H1 (cell line): ENCODE data around the gene KAT14. TPM values are rescaled to one million over a fixed set of nuclear protein-coding genes. Genes with fewer than 3 reads are reported as not detected.

Experiments
- BRCA1 ChIP-seq: IDR thresholded peaks from 2 replicates; pipeline ENCODE4 v1.6.1; 2012; ENCODE audit warnings: low read depth, low read length, improper control_type of control experiment
- CHD2 ChIP-seq: IDR thresholded peaks from 2 replicates; pipeline ENCODE4 v1.6.1; 2012; ENCODE audit warnings: low read length, improper control_type of control experiment
- CTBP2 ChIP-seq: IDR thresholded peaks from 2 replicates; pipeline ENCODE4 v1.7.0; 2011; ENCODE audit warnings: borderline replicate concordance, mild to moderate bottlenecking, moderate library complexity, mixed read lengths, low read length; ENCODE audit not compliant: insufficient read depth, insufficient read length
- FOSL1 ChIP-seq: IDR thresholded peaks from 2 replicates; pipeline ENCODE4 v1.6.1; 2011; ENCODE audit warnings: mild to moderate bottlenecking, low read depth, low read length, moderate library complexity; ENCODE audit not compliant: insufficient read depth
- NRF1 ChIP-seq: IDR thresholded peaks from 2 replicates; pipeline ENCODE4 v1.6.1; 2011; ENCODE audit warnings: mild to moderate bottlenecking, low read depth, low read length, improper control_type of control experiment
- POLR2AphosphoS5 ChIP-seq: IDR thresholded peaks from 2 replicates; pipeline ENCODE4 v1.6.1; 2011; ENCODE audit warnings: low read depth, low read length
- SAP30 ChIP-seq: fragments of 300-600 bp; sonication (generic); IDR thresholded peaks from 2 replicates; pipeline ENCODE4 v1.7.1; 2012; ENCODE audit warnings: low read length, moderate library complexity, mild to moderate bottlenecking, inconsistent platforms; ENCODE audit not compliant: insufficient read depth, insufficient replicate concordance
- YY1 ChIP-seq: IDR thresholded peaks from 2 replicates; pipeline ENCODE4 v1.6.1; 2011; ENCODE audit warnings: low read depth, mild to moderate bottlenecking, low read length
- polyA plus RNA-seq, 7 experiments: library from polyadenylated mRNA; depleted of rRNA in 3 of 7; stranded (reverse) in 5 of 7; unstranded in 2 of 7; fragments of >200 nt in 5 of 7; fragments of 200-250 nt in 2 of 7; gene quantifications; 1 replicate in 5 of 7; 2 replicates in 1 of 7; 4 replicates in 1 of 7; pipeline versions ENCODE4 v1.2.1 to v1.2.3, GENCODE V29; 2011 to 2013; ENCODE audit warnings: missing spikeins in 2 of 7, mixed read lengths in 2 of 7
- total RNA-seq: library from RNA; stranded (reverse); fragmentation: NEBNext Ultra II Directional; extraction: Animal tissue kit (Norgen Biotek cat#: 25700); gene quantifications from 2 replicates; pipeline ENCODE4 v1.2.1, GENCODE V29; 2021
- TF ChIP-seq, protein P1 (sequence below), 3 experiments: IDR thresholded peaks; 1 replicate in 2 of 3; 2 replicates in 1 of 3; pipeline versions ENCODE4 v1.5.1 to v1.6.1; 2011; ENCODE audit warnings: low read length in 3 of 3, mild to moderate bottlenecking in 3 of 3, inconsistent platforms in 2 of 3, low read depth in 1 of 3, moderate library complexity in 1 of 3; ENCODE audit not compliant: insufficient read depth in 1 of 3; ENCODE audit errors: control extremely low read depth in 1 of 3

The KAT14 gene
- total and polyA plus RNA-seq, 2 of the 8 experiments (the other 6 are each of a cell fraction or from before 2014, with no cell fraction given) = 17.3 to 29.3 TPM

DNA sequence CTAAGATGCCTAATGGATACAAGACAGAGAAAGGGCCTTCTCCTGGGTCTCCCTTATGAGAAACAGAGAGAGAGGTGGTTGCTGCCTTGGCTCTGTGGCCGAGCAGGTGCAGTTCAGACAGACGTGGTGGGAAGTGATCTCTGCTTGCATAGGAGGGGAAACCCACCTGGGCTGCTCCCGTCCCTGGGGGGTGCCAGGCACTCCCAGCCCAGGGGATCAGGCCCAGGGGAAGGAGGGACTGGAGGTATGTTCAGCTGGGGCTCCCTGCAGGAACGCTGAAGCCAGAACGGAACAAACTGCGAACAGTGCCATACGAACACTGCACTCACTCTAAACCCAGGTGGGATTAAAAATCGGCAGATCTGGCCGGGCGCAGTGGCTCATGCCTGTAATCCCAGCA lies 44.3 kb upstream of the KAT14 start (continued):
- TF ChIP-seq CTBP2 (no peak), BRCA1 (no peak), POLR2AphosphoS5 (no peak), FOSL1 (no peak), NRF1 (no peak), YY1 (no peak), SAP30 (no peak), CHD2 (no peak)
- TF ChIP-seq, protein P1, sequence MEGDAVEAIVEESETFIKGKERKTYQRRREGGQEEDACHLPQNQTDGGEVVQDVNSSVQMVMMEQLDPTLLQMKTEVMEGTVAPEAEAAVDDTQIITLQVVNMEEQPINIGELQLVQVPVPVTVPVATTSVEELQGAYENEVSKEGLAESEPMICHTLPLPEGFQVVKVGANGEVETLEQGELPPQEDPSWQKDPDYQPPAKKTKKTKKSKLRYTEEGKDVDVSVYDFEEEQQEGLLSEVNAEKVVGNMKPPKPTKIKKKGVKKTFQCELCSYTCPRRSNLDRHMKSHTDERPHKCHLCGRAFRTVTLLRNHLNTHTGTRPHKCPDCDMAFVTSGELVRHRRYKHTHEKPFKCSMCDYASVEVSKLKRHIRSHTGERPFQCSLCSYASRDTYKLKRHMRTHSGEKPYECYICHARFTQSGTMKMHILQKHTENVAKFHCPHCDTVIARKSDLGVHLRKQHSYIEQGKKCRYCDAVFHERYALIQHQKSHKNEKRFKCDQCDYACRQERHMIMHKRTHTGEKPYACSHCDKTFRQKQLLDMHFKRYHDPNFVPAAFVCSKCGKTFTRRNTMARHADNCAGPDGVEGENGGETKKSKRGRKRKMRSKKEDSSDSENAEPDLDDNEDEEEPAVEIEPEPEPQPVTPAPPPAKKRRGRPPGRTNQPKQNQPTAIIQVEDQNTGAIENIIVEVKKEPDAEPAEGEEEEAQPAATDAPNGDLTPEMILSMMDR (IDR thresholded peaks at IDR 0.05; ENCODE audit: control extremely low read depth in 1 of 3, insufficient read depth in 1 of 3, low read depth in 1 of 3, low read length in 3 of 3) = no peak
